SW 1271 (cell line): ENCODE data around the gene PLCXD1.
"Not testable (repeated sequence)": the region's sequence is repeated elsewhere in the genome, so short reads cannot be mapped to it uniquely, and the experiment has no call there.

Experiments used
- DNase-seq, 2 experiments: peaks; one replicate each; lab custom pipeline; 2025; lab: John Stamatoyannopoulos, UW

PLCXD1 gene

DNA sequence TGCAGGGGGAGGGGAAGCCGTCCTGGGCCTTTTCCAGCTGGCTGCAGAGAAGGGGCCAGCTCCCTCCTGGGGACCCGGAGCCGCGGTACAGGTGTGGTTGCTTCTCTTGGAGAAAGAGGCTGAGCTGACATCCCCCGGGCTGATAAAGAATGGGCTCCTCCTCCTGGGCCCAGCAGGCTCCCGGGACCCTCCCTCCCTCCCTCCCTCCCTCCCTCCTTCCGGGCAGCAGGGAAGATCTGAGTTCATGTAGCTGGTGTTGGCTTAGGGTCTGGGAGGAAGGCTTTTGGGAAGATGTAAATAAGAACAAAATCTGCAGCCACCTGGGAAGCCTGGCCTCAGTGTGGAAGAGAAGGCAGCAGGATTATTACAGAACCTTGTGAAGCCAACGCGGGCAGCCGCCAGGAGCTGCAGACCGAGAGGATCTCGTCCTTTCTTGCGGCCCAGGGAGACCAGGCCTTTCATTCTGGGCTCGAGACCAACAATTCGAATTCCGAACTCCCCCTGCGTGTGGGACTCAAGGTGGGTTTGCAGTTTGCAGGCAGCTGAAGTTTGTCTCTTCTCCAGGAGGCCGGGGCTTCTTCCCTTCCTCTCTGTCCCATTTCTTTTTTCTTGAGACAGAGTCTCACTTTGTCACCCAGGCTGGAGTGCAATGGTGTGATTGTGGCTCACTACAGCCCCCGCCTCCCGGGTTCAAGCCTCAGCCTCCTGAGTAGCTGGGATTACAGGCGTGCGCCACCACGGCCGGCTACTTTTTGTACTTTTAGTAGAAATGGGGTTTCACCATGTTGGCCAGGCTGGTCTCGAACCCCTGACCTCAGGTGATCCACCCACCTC, at the start of gene PLCXD1:
TSS of gene PLCXD1 (plus strand) at position 216 of the 834 bp plus-strand sequence. CDS start 2,807 bp downstream, outside the sequence.
- no peak for DNase-seq

- not testable (repeated sequence) for DNase-seq
Observed at GRCh38 chrX:231637-232277, 49.4 kb upstream of the PLCXD1 start.

- not testable (repeated sequence) for DNase-seq
Observed at GRCh38 chrX:232278-232655, 48.9 kb upstream of the PLCXD1 start.

- not testable (repeated sequence) for DNase-seq
Observed at GRCh38 chrX:236201-236600, 45.0 kb upstream of the PLCXD1 start.

- no peak for DNase-seq
Observed at GRCh38 chrX:250965-251364, 30.2 kb upstream of the PLCXD1 start.

DNA sequence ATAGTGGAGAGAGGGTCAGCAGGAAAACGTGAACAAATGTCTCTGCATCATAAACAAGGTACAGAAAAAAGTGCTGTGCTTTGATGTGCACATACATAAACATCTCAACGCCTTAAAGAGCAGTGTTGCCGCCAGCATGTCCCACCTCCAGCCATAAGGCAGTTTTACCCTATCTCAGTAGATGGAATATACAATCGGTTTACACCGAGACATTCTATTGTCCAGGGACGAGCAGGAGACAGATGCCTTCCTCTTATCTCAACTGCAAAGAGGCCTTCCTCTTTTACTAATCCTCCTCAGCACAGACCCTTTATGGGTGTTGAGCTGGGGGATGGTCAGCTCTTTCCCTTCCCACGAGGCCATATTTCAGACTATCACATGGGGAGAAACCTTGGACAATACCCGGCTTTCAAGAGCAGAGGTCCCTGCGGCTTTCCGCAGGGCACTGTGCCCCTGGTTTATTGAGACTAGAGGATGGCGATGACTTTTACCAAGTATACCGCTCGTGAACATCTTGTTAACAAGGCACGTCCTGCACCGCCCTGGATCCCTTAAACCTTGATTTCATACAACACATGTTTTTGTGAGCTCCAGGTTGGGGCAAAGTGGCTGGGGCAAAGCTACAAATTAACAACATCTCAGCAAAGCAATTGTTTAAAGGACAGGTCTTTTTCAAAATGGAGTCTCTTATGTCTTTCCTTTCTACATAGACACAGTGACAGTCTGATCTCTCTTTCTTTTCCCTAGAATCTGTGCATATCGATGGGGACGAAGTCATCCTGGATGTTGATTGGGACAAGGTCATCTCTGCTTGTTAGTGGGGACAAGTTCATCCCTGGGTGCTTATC, 29.6 kb upstream of the PLCXD1 start:
- DNase-seq = not testable (repeated sequence)

- no peak for DNase-seq
Observed at GRCh38 chrX:252244-252956, 28.8 kb upstream of the PLCXD1 start.

DNA sequence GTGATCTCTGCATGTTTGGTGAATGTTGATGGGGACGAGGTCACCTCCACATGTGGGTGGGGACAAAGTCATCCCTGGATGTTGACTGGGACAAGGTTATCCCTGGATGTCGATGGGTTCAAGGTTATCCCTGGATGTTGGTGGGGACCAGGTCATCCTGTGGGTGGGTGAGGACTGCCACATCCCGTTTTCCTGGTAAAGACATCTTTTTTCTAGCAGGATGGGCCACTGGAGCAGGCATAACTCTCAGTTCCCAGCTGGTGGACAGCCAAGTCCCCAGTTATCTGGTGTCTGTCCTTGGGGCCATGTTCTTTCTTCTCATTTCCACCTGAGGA, 28.3 kb upstream of the PLCXD1 start:
- DNase-seq = no peak

DNA sequence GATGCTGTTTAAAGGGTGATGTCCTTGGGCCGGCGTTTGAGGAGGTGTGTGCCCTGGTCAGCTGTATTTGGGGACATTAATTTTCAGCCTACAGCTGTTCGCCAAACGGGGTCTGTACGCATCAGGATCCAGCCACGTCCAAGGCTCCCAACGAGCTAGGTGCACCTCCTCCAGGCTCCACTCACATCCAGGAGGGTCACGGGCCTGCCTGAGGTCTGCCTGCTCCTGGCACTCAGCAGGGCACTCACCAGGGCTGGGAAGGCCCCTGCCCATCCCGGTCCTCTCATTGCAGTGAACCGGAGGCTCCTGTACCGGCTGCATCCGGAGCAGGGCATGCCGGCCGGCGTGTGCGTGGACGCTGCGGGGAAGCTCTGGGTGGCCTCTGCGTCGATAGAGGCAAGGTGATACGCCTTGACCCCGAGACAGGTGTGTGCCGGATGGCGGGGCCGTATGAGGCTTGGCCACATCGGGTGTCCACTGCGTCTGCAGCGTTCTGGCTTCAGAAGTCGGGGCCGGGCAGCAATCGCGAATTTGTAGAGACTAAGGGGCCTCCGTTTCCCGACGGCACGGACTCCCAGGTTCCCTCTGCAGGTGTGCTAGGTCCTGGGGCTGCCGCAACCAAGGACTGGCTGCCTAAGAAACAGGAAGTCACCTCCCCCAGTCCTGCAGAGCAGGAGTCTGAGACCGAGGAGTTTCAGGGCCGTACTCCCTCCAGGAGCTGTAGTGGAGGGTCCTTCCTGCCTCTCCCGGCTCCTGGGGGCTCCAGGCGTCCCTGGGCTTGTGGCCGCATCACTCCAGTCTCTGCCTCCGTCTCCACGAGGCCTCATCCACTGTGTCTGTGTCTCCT, 27.5 kb upstream of the PLCXD1 start:
- no peak for DNase-seq

- DNase-seq = no peak
Observed at GRCh38 chrX:254630-255215, 26.5 kb upstream of the PLCXD1 start.

GRCh38 chrX:255923-256331, 25.3 kb upstream of the PLCXD1 start:
- no peak for DNase-seq

DNA sequence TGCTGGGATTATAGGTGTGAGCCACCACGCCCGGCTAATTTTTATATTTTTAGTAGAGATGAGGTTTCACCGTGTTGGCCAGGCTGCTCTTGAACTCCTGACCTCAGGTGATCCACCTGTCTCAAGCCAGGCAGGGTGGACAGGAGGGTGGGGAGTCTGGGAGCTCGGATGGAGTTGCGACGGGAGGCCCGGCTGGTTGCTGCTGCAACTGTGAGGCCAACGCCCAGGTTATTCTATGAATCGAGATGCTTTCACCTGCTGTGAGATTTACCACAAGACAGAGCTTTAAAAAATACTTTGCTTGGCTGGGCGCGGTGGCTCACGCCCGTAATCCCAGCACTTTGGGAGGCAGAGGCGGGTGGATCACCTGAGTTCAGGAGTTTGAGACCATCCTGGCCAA, 24.1 kb upstream of the PLCXD1 start:
- DNase-seq = not testable (repeated sequence)

DNA sequence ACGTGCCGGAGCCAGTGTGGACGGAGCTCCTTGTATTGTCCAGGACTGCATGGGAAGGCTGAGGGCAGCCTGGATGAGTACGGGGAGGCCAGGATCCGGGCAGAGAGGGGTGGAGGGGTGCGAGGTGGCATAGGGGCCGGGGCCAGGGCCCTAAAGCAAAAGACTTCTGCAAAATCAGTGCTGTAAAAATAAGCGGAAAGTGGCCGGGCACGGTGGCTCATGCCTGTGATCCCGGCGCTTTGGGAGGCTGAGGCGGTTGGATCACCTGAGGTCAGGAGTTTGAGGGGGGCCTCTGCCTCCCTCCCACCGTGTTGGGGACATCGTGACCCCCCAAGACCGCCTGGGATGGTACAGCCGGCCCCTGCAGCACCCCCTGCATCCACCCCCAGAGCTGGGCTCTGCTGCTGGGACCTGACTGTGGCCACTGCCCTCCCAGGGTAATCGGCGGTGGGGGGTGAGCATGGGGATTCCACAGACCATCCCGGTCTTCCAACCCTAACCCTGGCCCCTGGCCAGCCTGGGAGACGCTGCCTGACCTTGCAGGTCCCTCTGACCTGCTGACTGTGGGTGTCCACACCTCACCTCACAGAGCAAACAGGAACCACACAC, 23.4 kb upstream of the PLCXD1 start:
- DNase-seq = no peak

DNA sequence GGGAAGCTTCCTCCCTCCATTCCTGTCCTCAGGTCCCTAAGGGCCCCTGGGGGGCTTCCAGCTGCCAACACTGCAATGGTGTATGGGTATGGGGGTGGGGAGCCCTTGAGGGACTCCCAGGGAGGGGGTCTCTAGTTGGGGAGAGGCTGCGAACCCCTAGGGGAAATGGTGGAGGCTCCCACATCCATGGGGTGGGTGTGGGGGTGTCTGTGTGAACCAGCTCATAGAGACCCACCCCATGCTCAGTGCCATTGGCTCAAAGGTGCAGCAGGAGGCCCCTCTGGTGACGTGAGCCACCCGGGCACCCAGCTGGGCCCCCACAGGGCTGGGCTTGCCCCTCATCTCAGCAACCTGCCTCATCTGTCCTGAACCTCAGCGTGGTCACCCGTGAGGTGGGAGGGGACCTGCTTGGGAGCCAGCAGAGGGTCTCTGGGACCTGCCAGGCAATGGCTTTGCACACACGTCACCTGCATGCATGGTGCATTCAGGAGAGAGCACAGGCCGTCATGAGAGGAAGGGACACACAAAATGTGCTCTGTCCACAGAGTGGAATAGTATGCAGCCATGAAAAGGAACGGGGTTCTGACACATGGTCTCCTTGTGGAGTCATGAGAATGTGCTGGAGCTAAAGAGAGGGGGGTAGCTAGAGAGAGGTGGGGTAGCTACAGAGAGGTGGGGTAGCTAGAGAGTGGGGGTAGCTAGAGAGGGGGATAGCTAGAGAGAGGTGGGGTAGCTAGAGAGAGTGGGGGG, 22.7 kb upstream of the PLCXD1 start:
- no peak for DNase-seq

DNA sequence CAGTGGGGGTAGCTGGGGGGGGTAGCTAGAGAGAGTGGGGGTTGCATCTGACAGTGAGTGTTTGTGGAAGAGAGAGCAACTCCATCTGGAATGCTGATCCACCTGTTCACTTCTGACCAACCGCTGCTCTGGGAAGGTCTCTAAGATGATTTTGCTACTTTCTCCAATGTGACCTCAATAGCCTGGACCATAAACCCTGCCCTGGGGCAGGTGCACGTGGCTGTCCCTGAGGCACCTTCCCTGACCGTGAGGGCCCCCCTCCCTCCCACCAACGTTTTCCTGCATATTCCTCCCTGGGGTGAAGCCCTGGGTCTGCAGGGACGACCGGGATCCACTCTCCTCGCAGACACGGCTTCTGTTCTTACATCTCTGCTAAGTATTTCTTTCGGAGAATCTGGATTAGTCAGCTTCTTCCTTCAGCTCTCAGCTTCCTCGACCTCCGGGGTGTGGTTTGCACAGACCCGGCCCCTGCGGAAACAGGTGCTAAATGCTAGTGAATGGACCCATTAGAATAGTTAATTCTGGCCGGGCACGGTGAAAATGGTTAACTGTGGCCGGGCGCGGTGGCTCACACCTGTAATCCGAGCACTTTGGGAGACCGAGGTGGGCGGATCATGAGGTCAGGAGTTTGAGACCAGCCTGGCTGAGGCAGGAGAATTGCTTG, 21.4 kb upstream of the PLCXD1 start:
- DNase-seq = no peak

GRCh38 chrX:261167-261918, 19.8 kb upstream of the PLCXD1 start:
- no peak for DNase-seq

DNA sequence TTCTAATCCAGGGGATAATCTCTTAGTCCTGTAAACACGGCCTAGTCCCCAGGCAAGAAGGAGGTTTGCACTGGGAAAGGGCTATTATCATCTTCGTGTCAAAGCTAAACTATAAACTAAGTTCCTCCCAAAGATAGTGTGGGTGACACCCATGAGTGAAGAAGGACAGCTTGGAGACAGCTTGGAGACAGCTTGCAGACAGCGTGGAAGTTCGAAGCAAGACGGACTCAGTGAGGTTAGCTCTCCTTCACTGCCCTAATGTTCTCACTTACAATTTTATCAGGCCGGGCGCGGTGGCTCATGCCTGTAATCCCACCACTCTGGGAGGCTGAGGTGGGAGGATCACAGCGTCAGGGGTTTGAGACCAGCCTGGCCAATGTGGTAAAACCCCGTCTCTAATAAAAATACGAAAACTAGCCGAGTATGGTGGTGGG, 19.2 kb upstream of the PLCXD1 start:
- DNase-seq = no peak

DNA sequence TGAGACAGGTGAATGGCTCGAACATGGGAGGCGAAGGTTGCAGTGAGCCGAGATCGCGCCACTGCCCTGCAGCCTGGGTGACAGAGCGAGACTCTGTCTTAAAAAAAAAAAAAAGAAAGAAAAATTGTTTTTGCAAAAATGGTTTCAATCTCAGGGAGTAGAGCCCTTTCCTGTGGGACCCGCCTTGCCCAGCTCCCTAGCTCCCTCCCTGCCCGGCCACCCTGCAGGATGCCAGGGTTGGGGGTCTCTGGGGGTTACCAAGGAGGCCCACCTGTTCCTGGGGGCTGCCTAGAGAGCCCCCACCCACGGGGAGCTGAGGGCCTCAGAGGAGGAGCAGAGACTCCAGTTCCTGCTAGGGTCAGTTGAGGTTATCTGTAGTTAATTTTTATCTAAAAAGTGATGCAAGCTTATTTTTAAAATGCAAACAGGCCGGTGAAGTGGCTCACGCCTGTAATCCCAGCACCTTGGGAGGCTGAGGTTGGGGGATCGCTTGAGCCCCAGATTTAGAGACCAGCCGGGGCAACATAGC, 18.7 kb upstream of the PLCXD1 start:
- no peak for DNase-seq
